SH-SY5Y (cell line): Measurements from ENCODE around the gene COL6A3.

Source experiments
- GATA2 ChIP-seq: IDR thresholded peaks from 2 replicates; pipeline ENCODE4 v1.6.1; 2011; ENCODE audit warnings: mild to moderate bottlenecking, low read depth, low read length
- GATA3 ChIP-seq: IDR thresholded peaks from 2 replicates; pipeline ENCODE4 v1.6.1; 2011; ENCODE audit warnings: low read depth, mild to moderate bottlenecking, low read length, moderate library complexity

DNA sequence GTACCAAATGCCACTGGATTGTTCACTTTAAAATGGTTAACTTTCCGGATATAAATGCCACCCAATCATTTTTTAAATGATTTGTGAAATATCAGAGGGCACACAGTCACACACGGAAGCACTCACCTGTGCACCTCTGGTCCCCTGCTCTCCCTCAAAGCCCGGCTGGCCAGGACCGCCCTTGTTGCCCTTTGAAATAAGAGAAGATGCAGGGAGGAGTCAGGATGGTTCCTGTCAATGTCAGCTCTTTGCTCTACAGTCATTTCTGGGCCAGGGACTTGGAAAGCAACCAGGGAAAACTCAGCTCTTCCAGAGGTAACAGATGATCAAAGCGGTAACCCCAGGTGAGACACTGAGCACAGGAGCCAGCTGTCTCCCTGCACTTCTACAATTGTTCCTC lies 60.7 kb downstream of the COL6A3 start:
- no peak for TF ChIP-seq GATA3
- TF ChIP-seq GATA2: no peak
